B cell (primary cell): ENCODE data around the gene CEP131. TPM values are rescaled to one million over a fixed set of nuclear protein-coding genes. Genes with fewer than 3 reads are reported as not detected.

Source experiments
- ATAC-seq: fragments of 200-7000 bp; cut with Tn5 transposase; one replicate; pipeline ENCODE4 v1.10.0; 2021; ENCODE audit warnings: low read depth, mild to moderate bottlenecking, moderate number of reproducible peaks, moderate library complexity
- CTCF ChIA-PET: fragments of 350-600 bp; sonication (Branson Sonifier 250); formaldehyde crosslinking; loops from one replicate; lab custom pipeline; 2021; ENCODE audit warnings: antibody characterized with exemption, inconsistent platforms; lab: Charles Lee
- POLR2A ChIA-PET: fragments of 350-600 bp; sonication (Branson Sonifier 250); formaldehyde crosslinking; loops from one replicate; lab custom pipeline; 2021; ENCODE audit warnings: antibody characterized with exemption; lab: Charles Lee
- DNase-seq: peaks from one replicate; pipeline ENCODE4 v3.0.0; 2013
- H2AFZ ChIP-seq: 2 replicates; pipeline ENCODE4 v1.6.1; 2012; ENCODE audit warnings: mild to moderate bottlenecking, low read depth, low read length; ENCODE audit not compliant: insufficient read depth, poor library complexity, severe bottlenecking
- H3K27ac ChIP-seq, 2 donors: 1 replicate in 1 of 2; 2 replicates in 1 of 2; pipeline ENCODE4 v1.5.1; 2012 to 2013; ENCODE audit warnings: low read length in 2 of 2, mild to moderate bottlenecking in 2 of 2, moderate library complexity in 1 of 2
- H3K27me3 ChIP-seq, 4 experiments: fragments of 200-600 bp in 1 of 4; sonication (generic) in 1 of 4; replicated peaks in 1 of 4; 1 replicate in 2 of 4; 2 replicates in 2 of 4; pipeline versions ENCODE4 v1.6.1 to v1.7.0; 2013 to 2016; ENCODE audit warnings: low read length in 3 of 4, mild to moderate bottlenecking in 2 of 4, mixed read lengths in 1 of 4, moderate library complexity in 1 of 4; ENCODE audit not compliant: insufficient read depth in 4 of 4, control insufficient read depth in 3 of 4; ENCODE audit errors: control extremely low read depth in 1 of 4
- H3K36me3 ChIP-seq, 2 experiments: replicated peaks in 1 of 2; 1 replicate in 1 of 2; 2 replicates in 1 of 2; pipeline versions ENCODE4 v1.6.1 to v1.7.1; 2013; ENCODE audit warnings: low read length in 1 of 2; ENCODE audit not compliant: insufficient read depth in 2 of 2, control insufficient read depth in 1 of 2; ENCODE audit errors: control extremely low read depth in 1 of 2, extremely low read depth in 1 of 2
- H3K4me1 ChIP-seq, 2 donors: fragments of 200-600 bp in 1 of 2; sonication (generic) in 1 of 2; 1 replicate in 1 of 2; 2 replicates in 1 of 2; pipeline versions ENCODE4 v1.5.1 to v1.6.1; 2013 to 2017; ENCODE audit warnings: low read length in 2 of 2; ENCODE audit not compliant: control insufficient read depth in 2 of 2, insufficient read depth in 2 of 2
- H3K4me2 ChIP-seq: replicated peaks from 2 replicates; pipeline ENCODE3; 2012; ENCODE audit warnings: mild to moderate bottlenecking, low read depth, low read length; ENCODE audit not compliant: poor library complexity, severe bottlenecking
- H3K4me3 ChIP-seq, 5 experiments: fragments of 200-600 bp in 1 of 5; sonication (generic) in 1 of 5; 1 replicate in 3 of 5; 2 replicates in 2 of 5; pipeline versions ENCODE4 v1.5.1 to v1.7.0; 2011 to 2016; ENCODE audit warnings: low read length in 4 of 5, mild to moderate bottlenecking in 4 of 5, low read depth in 2 of 5, control low read depth in 1 of 5, moderate library complexity in 1 of 5; ENCODE audit not compliant: insufficient read depth in 1 of 5; ENCODE audit errors: control extremely low read depth in 1 of 5, extremely low read depth in 1 of 5
- H3K79me2 ChIP-seq: fragments of 200-600 bp; sonication (generic); one replicate; pipeline ENCODE4 v1.6.0; 2016; ENCODE audit warnings: low read length; ENCODE audit not compliant: control insufficient read depth, insufficient read depth
- H3K9ac ChIP-seq: fragments of 200-600 bp; sonication (generic); 2 replicates; pipeline ENCODE4 v1.6.1; 2017; ENCODE audit warnings: mild to moderate bottlenecking, low read length, moderate library complexity
- H3K9me3 ChIP-seq, 3 donors: one replicate each; pipeline versions ENCODE4 v1.6.1 to v1.7.1; 2013; ENCODE audit warnings: low read length in 2 of 3; ENCODE audit not compliant: control insufficient read depth in 2 of 3, insufficient read depth in 1 of 3; ENCODE audit errors: control extremely low read depth in 1 of 3
- H4K20me1 ChIP-seq: 2 replicates; pipeline ENCODE4 v1.6.0; 2012; ENCODE audit warnings: mild to moderate bottlenecking, low read length; ENCODE audit not compliant: insufficient read depth, control insufficient read depth, poor library complexity, severe bottlenecking
- H3K27ac Mint-ChIP-seq: one replicate; pipeline ENCODE4 v1.8.0; 2021; ENCODE audit warnings: mixed read lengths
- H3K27me3 Mint-ChIP-seq: one replicate; pipeline ENCODE4 v1.8.0; 2021; ENCODE audit warnings: mixed read lengths
- H3K4me1 Mint-ChIP-seq: one replicate; pipeline ENCODE4 v1.8.0; 2021; ENCODE audit warnings: mixed read lengths
- H3K4me3 Mint-ChIP-seq: one replicate; pipeline ENCODE4 v1.8.0; 2021; ENCODE audit warnings: mixed read lengths
- H3K9me3 Mint-ChIP-seq: one replicate; pipeline ENCODE4 v1.8.0; 2022; ENCODE audit warnings: mixed read lengths; ENCODE audit not compliant: insufficient read depth
- EZH2 ChIP-seq: IDR thresholded peaks from 2 replicates; pipeline ENCODE4 v1.6.1; 2012; ENCODE audit warnings: borderline replicate concordance, low read depth, mild to moderate bottlenecking, moderate library complexity, low read length; ENCODE audit not compliant: insufficient read depth, poor library complexity, severe bottlenecking
- WGBS: methylation state at CpG from one replicate; pipeline ENCODE4 v1.1.5; 2013; ENCODE audit warnings: missing lambda C conversion rate; ENCODE audit not compliant: insufficient coverage; 5-methylcytosine and 5-hydroxymethylcytosine counted together
- intact Hi-C: fragments of 100-400 bp; cut with micrococcal nuclease; formaldehyde crosslinking; loops from one replicate; pipeline ENCODE4 v1.10.0; 2022
- polyA plus RNA-seq: library from polyadenylated mRNA; depleted of rRNA; stranded (reverse); fragments of >200 nt; gene quantifications from 2 replicates; pipeline ENCODE4 v1.2.3, GENCODE V29; 2012
- total RNA-seq, 2 donors: library from RNA; stranded (reverse); fragments of 120-200 nt in 1 of 2; gene quantifications; 1 replicate in 1 of 2; 2 replicates in 1 of 2; pipeline versions ENCODE4 v1.2.3 to v1.2.4, GENCODE V29; 2013 to 2022
- TF ChIP-seq, protein P1 (sequence below): fragments of 200-600 bp; IDR thresholded peaks from one replicate; pipeline ENCODE4 v1.8.0; 2022; ENCODE audit warnings: antibody characterized with exemption, mild to moderate bottlenecking

CEP131 gene
- total and polyA plus RNA-seq, 2 donors (not counting 1 experiment from before 2014, with no cell fraction given), result 18.8 to 25.5 TPM

- Mint-ChIP-seq H3K27ac (no peak overlapping the region), H3K9me3 (no peaks in the 10 kb centered on the region), H3K4me3 (no peak overlapping the region), H3K27me3 (peaks cover 5% of the 10 kb centered on the region), H3K4me1 (no peaks in the 10 kb centered on the region)
- ChIA-PET POLR2A (no interaction called here), CTCF (interaction anchor here (0.7 kb wide), 1 partner anchor 9 kb away, joined by 3 read pairs; no protein-coding TSS in a partner anchor)
- intact Hi-C loops, result no loop called here
- TF ChIP-seq, protein P1, sequence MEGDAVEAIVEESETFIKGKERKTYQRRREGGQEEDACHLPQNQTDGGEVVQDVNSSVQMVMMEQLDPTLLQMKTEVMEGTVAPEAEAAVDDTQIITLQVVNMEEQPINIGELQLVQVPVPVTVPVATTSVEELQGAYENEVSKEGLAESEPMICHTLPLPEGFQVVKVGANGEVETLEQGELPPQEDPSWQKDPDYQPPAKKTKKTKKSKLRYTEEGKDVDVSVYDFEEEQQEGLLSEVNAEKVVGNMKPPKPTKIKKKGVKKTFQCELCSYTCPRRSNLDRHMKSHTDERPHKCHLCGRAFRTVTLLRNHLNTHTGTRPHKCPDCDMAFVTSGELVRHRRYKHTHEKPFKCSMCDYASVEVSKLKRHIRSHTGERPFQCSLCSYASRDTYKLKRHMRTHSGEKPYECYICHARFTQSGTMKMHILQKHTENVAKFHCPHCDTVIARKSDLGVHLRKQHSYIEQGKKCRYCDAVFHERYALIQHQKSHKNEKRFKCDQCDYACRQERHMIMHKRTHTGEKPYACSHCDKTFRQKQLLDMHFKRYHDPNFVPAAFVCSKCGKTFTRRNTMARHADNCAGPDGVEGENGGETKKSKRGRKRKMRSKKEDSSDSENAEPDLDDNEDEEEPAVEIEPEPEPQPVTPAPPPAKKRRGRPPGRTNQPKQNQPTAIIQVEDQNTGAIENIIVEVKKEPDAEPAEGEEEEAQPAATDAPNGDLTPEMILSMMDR, result no peak
- no peak for TF ChIP-seq EZH2
- H3K4me2 ChIP-seq, result no peak overlapping the region
- H3K27ac ChIP-seq, result no peak overlapping the region
- H3K79me2 ChIP-seq, result no peaks in the 10 kb centered on the region
- H3K4me1 ChIP-seq, result no peaks in the 10 kb centered on the region
- H3K36me3 ChIP-seq, result no peaks in the 10 kb centered on the region
- no peak for ATAC-seq
- peaks cover 0 to 5% (median 0%) of the 10 kb centered on the region in 4 experiments for H3K27me3 ChIP-seq
- no peaks in the 10 kb centered on the region for H3K9me3 ChIP-seq
- no peak overlapping the region for H3K9ac ChIP-seq
- no peaks in the 10 kb centered on the region for H4K20me1 ChIP-seq
- H2AFZ ChIP-seq, result no peak overlapping the region
- no peak overlapping the region for H3K4me3 ChIP-seq
- WGBS, result 93% methylated on average over 7 of the region's 7 CpGs
- DNase-seq, result no peak
Measured at GRCh38 chr17:81189016-81189415, 33.7 kb downstream of the CEP131 start.

DNA sequence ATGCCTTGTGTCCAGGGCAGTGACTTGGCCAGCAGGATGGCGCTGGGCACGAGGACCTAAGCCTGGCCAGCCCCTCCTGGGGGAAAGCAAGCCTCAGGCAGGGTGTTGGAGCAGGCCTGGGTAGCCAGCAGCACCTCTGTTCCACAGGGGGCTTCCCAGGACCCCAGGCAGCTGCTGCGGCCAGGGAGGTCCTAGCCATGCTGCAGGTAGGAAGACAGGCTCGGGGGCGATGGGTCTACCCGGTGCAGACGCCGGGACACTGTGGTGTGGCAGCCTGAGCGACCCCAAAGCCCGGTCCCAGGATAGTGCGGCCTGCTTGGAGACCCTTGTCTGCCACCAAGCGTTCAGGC, 34.3 kb downstream of the CEP131 start:
- POLR2A ChIA-PET, result no interaction called here
- Mint-ChIP-seq H3K4me3 (no peak overlapping the region), H3K9me3 (no peaks in the 10 kb centered on the region), H3K27me3 (peaks cover 6% of the 10 kb centered on the region), H3K27ac (no peak overlapping the region), H3K4me1 (no peaks in the 10 kb centered on the region)
- no peak for ATAC-seq
- Histone ChIP-seq H3K9ac (no peak overlapping the region), H3K36me3 (no peaks in the 10 kb centered on the region), H3K9me3 (peaks cover 0 to 2% (median 0%) of the 10 kb centered on the region in 3 donors), H3K4me3 (no peak overlapping the region), H3K27ac (no peak overlapping the region), H3K27me3 (peaks cover 0 to 7% (median 0%) of the 10 kb centered on the region in 4 experiments), H2AFZ (no peak overlapping the region), H3K79me2 (no peaks in the 10 kb centered on the region), H3K4me1 (no peaks in the 10 kb centered on the region), H4K20me1 (no peaks in the 10 kb centered on the region), H3K4me2 (no peak overlapping the region)
- TF ChIP-seq, protein P1, result no peak
- TF ChIP-seq EZH2, result no peak
- DNase-seq, result no peak
- intact Hi-C loops, result no loop called here
- WGBS, result over 99% methylated on average over 12 of the region's 12 CpGs
- CTCF ChIA-PET, result no interaction called here
